HCT116 (cell line): ENCODE measurements around the gene BNC2. TPM values are rescaled to one million over a fixed set of nuclear protein-coding genes. Genes with fewer than 3 reads are reported as not detected.

Experiments
- ATAC-seq: fragments of 200-7000 bp; cut with Tn5 transposase; 2 replicates; pipeline ENCODE4 v1.9.1; 2020; ENCODE audit warnings: mild to moderate bottlenecking, moderate library complexity
- BruUV-seq: library from RNA; stranded (reverse); fragments of 400-500 nt; replicated peaks from 2 replicates; lab custom pipeline; 2021; lab: Mats Ljungman, UMichigan
- CTCF ChIA-PET: fragments of 300-600 bp; sonication (Branson Sonifier 250); formaldehyde crosslinking; loops from one replicate; lab custom pipeline; 2021; ENCODE audit warnings: antibody characterized with exemption; lab: Charles Lee
- POLR2A ChIA-PET: fragments of 300-600, 350-600 bp; sonication (Branson Sonifier 250); formaldehyde crosslinking; loops from one replicate; lab custom pipeline; 2021; ENCODE audit warnings: antibody characterized with exemption; lab: Charles Lee
- RAD21 ChIA-PET, 2 experiments: fragments of 300-600 bp; sonication (Branson Sonifier 250); formaldehyde crosslinking; loops; one replicate each; lab custom pipeline; 2023; ENCODE audit warnings: low total read pairs in 2 of 2; ENCODE audit not compliant: uncharacterized antibody in 2 of 2, unreplicated experiment in 2 of 2, low non-redundant PET in 1 of 2; lab: Charles Lee
- DNase-seq: peaks from one replicate; pipeline ENCODE4 v3.0.0-alpha.2; 2010; ENCODE audit warnings: low read depth, low spot score
- H2AFZ ChIP-seq: fragments of 200-600 bp; shearing (Covaris generic), sonication (generic); 2 replicates; pipeline ENCODE4 v1.6.1; 2017; ENCODE audit warnings: low read depth, mixed run types, mixed read lengths, antibody characterized with exemption, low read length; ENCODE audit not compliant: poor library complexity, severe bottlenecking
- H3K27ac ChIP-seq: 2 replicates; pipeline ENCODE4 v1.5.1; 2012; ENCODE audit warnings: low read depth, low read length
- H3K27me3 ChIP-seq: fragments of 200-600 bp; sonication (generic); 2 replicates; pipeline ENCODE4 v1.6.1; 2016; ENCODE audit warnings: mixed run types, low read length, mixed read lengths; ENCODE audit not compliant: insufficient read depth
- H3K36me3 ChIP-seq, 2 experiments: fragments of 200-500 bp in 1 of 2; fragments of 200-600 bp in 1 of 2; sonication (Bioruptor generic) in 1 of 2; sonication (generic) in 1 of 2; 2 replicates each; pipeline versions ENCODE4 v1.5.1 to v1.6.1; 2014 to 2016; ENCODE audit warnings: low read length in 2 of 2, inconsistent platforms in 1 of 2, mixed read lengths in 1 of 2, mixed run types in 1 of 2; ENCODE audit not compliant: insufficient read depth in 2 of 2, control insufficient read depth in 1 of 2
- H3K4me1 ChIP-seq, 2 experiments: fragments of 200-600 bp in 1 of 2; sonication (generic) in 1 of 2; 2 replicates each; pipeline versions ENCODE4 v1.5.1 to v1.6.1; 2012 to 2017; ENCODE audit warnings: low read length in 2 of 2, inconsistent platforms in 1 of 2, mild to moderate bottlenecking in 1 of 2, mixed read lengths in 1 of 2, mixed run types in 1 of 2, moderate library complexity in 1 of 2; ENCODE audit not compliant: insufficient read depth in 2 of 2, control insufficient read depth in 1 of 2
- H3K4me2 ChIP-seq: fragments of 200-600 bp; sonication (generic); 2 replicates; pipeline ENCODE4 v1.6.1; 2017; ENCODE audit warnings: mixed run types, low read length, mixed read lengths
- H3K4me3 ChIP-seq, 2 experiments: fragments of 200-600 bp in 1 of 2; sonication (generic) in 1 of 2; replicated peaks in 1 of 2; 2 replicates each; pipeline ENCODE4 v1.5.1; 2011 to 2016; ENCODE audit warnings: low read length in 2 of 2, control low read depth in 1 of 2, low read depth in 1 of 2, mild to moderate bottlenecking in 1 of 2, mixed read lengths in 1 of 2, mixed run types in 1 of 2
- H3K79me2 ChIP-seq: fragments of 200-600 bp; sonication (generic); 2 replicates; pipeline ENCODE4 v1.6.1; 2017; ENCODE audit warnings: mild to moderate bottlenecking, mixed run types, low read length, moderate library complexity, mixed read lengths; ENCODE audit not compliant: insufficient read depth
- H3K9ac ChIP-seq: fragments of 200-600 bp; sonication (generic); 2 replicates; pipeline ENCODE4 v1.6.1; 2016; ENCODE audit warnings: low read length, mixed read lengths
- H3K9me2 ChIP-seq: fragments of 200-600 bp; sonication (generic), shearing (Covaris generic); 2 replicates; pipeline ENCODE4 v1.6.1; 2017; ENCODE audit warnings: mixed run types, mild to moderate bottlenecking, moderate library complexity; ENCODE audit not compliant: insufficient read depth
- H3K9me3 ChIP-seq, 2 experiments: fragments of 200-500 bp in 1 of 2; fragments of 200-600 bp in 1 of 2; sonication (Bioruptor generic) in 1 of 2; sonication (generic) in 1 of 2; 2 replicates each; pipeline ENCODE4 v1.6.1; 2014 to 2017; ENCODE audit warnings: low read length in 2 of 2, mixed read lengths in 2 of 2, inconsistent platforms in 1 of 2, low read depth in 1 of 2, mild to moderate bottlenecking in 1 of 2, mixed run types in 1 of 2, moderate library complexity in 1 of 2; ENCODE audit not compliant: control insufficient read depth in 1 of 2, insufficient read depth in 1 of 2
- H4K20me1 ChIP-seq: fragments of 200-600 bp; sonication (generic), shearing (Covaris generic); 2 replicates; pipeline ENCODE4 v1.6.1; 2017; ENCODE audit warnings: mixed run types, mild to moderate bottlenecking, moderate library complexity; ENCODE audit not compliant: insufficient read depth
- CBX3 ChIP-seq: IDR thresholded peaks from 2 replicates; pipeline ENCODE4 v1.6.1; 2012; ENCODE audit warnings: low read depth
- CEBPB ChIP-seq: IDR thresholded peaks from 2 replicates; pipeline ENCODE4 v1.6.1; 2012; ENCODE audit warnings: low read depth
- EGR1 ChIP-seq: IDR thresholded peaks from 2 replicates; pipeline ENCODE4 v1.6.1; 2012; ENCODE audit warnings: low read depth
- EZH2 ChIP-seq: fragments of 200-600 bp; sonication (generic); IDR thresholded peaks from 2 replicates; pipeline ENCODE4 v1.6.1; 2017; ENCODE audit warnings: antibody characterized with exemption, mixed run types
- EZH2phosphoT487 ChIP-seq: fragments of 200-600 bp; IDR thresholded peaks from 2 replicates; pipeline ENCODE4 v1.6.1; 2018; ENCODE audit warnings: antibody characterized with exemption, borderline replicate concordance
- FOSL1 ChIP-seq: IDR thresholded peaks from 2 replicates; pipeline ENCODE4 v1.6.1; 2012; ENCODE audit warnings: low read depth
- JUND ChIP-seq: IDR thresholded peaks from 2 replicates; pipeline ENCODE4 v1.6.1; 2012
- MAX ChIP-seq: IDR thresholded peaks from 2 replicates; pipeline ENCODE4 v1.6.1; 2012
- POLR2A ChIP-seq: IDR thresholded peaks from 2 replicates; pipeline ENCODE4 v1.7.0; 2011; ENCODE audit warnings: borderline replicate concordance; ENCODE audit not compliant: insufficient read depth, insufficient read length; ENCODE audit errors: extremely low read depth
- POLR2AphosphoS5 ChIP-seq: IDR thresholded peaks from 2 replicates; pipeline ENCODE4 v1.6.1; 2011; ENCODE audit warnings: mild to moderate bottlenecking, low read depth, low read length, moderate library complexity
- RAD21 ChIP-seq: IDR thresholded peaks from 2 replicates; pipeline ENCODE4 v1.6.1; 2012; ENCODE audit warnings: low read depth, mild to moderate bottlenecking
- REST ChIP-seq: IDR thresholded peaks from 2 replicates; pipeline ENCODE4 v1.6.1; 2012; ENCODE audit warnings: low read depth
- SIN3A ChIP-seq: IDR thresholded peaks from 2 replicates; pipeline ENCODE4 v1.6.1; 2012; ENCODE audit warnings: low read depth
- SRF ChIP-seq: IDR thresholded peaks from 2 replicates; pipeline ENCODE4 v1.6.1; 2012; ENCODE audit warnings: low read depth
- TCF7L2 ChIP-seq: IDR thresholded peaks from 2 replicates; pipeline ENCODE4 v1.7.0; 2011; ENCODE audit warnings: borderline replicate concordance, inconsistent platforms; ENCODE audit not compliant: insufficient read depth, insufficient read length; ENCODE audit errors: extremely low read depth
- YY1 ChIP-seq: IDR thresholded peaks from 2 replicates; pipeline ENCODE4 v1.6.1; 2011; ENCODE audit warnings: low read length, low read depth, moderate library complexity, mild to moderate bottlenecking; ENCODE audit not compliant: insufficient replicate concordance; ENCODE audit errors: extremely low read depth
- ZFX ChIP-seq: fragments of 450-650 bp; IDR thresholded peaks from 2 replicates; pipeline ENCODE4 v1.6.1; 2017
- intact Hi-C: fragments of 100-400 bp; cut with micrococcal nuclease; formaldehyde crosslinking; loops from 2 replicates; pipeline ENCODE4 v1.10.0; 2022
- total RNA-seq: library from RNA; stranded (reverse); gene quantifications from one replicate; pipeline ENCODE4 v1.2.1, GENCODE V29; 2021; ENCODE audit not compliant: unreplicated experiment
- TF ChIP-seq, protein P1 (sequence below), 3 experiments: fragments of 200-600 bp in 1 of 3; sonication (generic) in 1 of 3; IDR thresholded peaks in 2 of 3; conservative IDR thresholded peaks in 1 of 3; 2 replicates each; pipeline ENCODE4 v1.5.1; 2012 to 2017; ENCODE audit warnings: low read depth in 2 of 3, low read length in 2 of 3, antibody characterized with exemption in 1 of 3, borderline replicate concordance in 1 of 3, control low read depth in 1 of 3, mild to moderate bottlenecking in 1 of 3, mixed read lengths in 1 of 3, mixed run types in 1 of 3, moderate library complexity in 1 of 3; ENCODE audit not compliant: insufficient read depth in 1 of 3

BNC2 gene
- total RNA-seq, 1 experiment from 2014 or later, result 0.37 TPM

GRCh38 chr9:16611001-16611400 lies 259.5 kb downstream of the BNC2 start:
- Histone ChIP-seq H3K9me2 (no peaks in the 10 kb centered on the region), H3K4me3 (no peak overlapping the region), H2AFZ (no peak overlapping the region), H3K4me2 (no peak overlapping the region), H3K79me2 (no peaks in the 10 kb centered on the region), H3K27ac (no peak overlapping the region), H3K4me1 (no peaks in the 10 kb centered on the region), H3K9me3 (no peaks in the 10 kb centered on the region; a peak in 1 of 4 replicates), H4K20me1 (no peaks in the 10 kb centered on the region), H3K9ac (no peak overlapping the region), H3K36me3 (no peaks in the 10 kb centered on the region), H3K27me3 (no peaks in the 10 kb centered on the region)
- DNase-seq, result no peak
- intact Hi-C loops, result no loop called here
- no TSS peak for BruUV-seq
- POLR2A ChIA-PET, result no interaction called here
- RAD21 ChIA-PET, result no interaction called here
- CTCF ChIA-PET, result no interaction called here
- no peak for ATAC-seq
- TF ChIP-seq POLR2A (no peak), TCF7L2 (no peak), REST (no peak), EZH2phosphoT487 (no peak), CBX3 (no peak), FOSL1 (no peak), POLR2AphosphoS5 (no peak), RAD21 (no peak), EZH2 (no peak), YY1 (no peak), ZFX (no peak), MAX (no peak), JUND (no peak), CEBPB (no peak), SRF (no peak), EGR1 (no peak), SIN3A (no peak)
- TF ChIP-seq, protein P1, sequence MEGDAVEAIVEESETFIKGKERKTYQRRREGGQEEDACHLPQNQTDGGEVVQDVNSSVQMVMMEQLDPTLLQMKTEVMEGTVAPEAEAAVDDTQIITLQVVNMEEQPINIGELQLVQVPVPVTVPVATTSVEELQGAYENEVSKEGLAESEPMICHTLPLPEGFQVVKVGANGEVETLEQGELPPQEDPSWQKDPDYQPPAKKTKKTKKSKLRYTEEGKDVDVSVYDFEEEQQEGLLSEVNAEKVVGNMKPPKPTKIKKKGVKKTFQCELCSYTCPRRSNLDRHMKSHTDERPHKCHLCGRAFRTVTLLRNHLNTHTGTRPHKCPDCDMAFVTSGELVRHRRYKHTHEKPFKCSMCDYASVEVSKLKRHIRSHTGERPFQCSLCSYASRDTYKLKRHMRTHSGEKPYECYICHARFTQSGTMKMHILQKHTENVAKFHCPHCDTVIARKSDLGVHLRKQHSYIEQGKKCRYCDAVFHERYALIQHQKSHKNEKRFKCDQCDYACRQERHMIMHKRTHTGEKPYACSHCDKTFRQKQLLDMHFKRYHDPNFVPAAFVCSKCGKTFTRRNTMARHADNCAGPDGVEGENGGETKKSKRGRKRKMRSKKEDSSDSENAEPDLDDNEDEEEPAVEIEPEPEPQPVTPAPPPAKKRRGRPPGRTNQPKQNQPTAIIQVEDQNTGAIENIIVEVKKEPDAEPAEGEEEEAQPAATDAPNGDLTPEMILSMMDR (IDR thresholded peaks at IDR 0.05 in 2 of 3, conservative IDR thresholded peaks at IDR 0.05 in 1 of 3; ENCODE audit: borderline replicate concordance in 1 of 3, insufficient read depth in 1 of 3, low read depth in 2 of 3, low read length in 2 of 3), result no peak
